ENCODE measurements around the gene LRRTM3. TPM values are rescaled to one million over a fixed set of nuclear protein-coding genes. Genes with fewer than 3 reads are reported as not detected.

Gene LRRTM3
- total and polyA plus RNA-seq, 2 experiments from 2014 or later, result 0.21 to 0.37 TPM

DNA sequence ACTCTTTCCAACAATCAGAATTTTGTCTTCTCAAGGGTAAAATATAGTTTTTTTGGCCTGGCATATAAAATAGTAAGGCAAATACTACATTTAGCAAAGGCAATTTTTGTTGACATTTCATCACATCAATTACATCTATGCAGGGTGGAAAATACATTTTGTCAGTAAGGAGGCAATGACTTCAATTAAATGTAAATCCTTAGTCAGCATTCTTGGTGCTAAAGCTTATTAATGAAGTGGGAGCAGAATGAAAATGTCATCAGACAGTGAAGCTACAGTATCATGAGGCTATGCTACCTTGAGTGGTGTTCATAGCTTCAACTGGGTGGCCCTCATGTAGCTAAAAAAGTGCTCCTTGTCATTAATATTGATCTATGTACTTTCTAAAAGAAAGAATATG, 8.9 kb downstream of the LRRTM3 start:
- ATAC-seq, result no peak
- Histone ChIP-seq H3K27ac (ENCODE audit: low read depth) (no peak overlapping the region), H3K36me3 (ENCODE audit: insufficient read depth) (no peaks in the 10 kb centered on the region), H3K9me2 (ENCODE audit: insufficient read depth) (no peaks in the 10 kb centered on the region), H3K4me3 (no peak overlapping the region), H3K27me3 (ENCODE audit: insufficient read depth) (peaks cover 2% of the 10 kb centered on the region; the same call in 1 of the 2 replicates), H3K79me2 (replicated peaks; ENCODE audit: insufficient read depth) (no peaks in the 10 kb centered on the region), H2AFZ (no peak overlapping the region), H4K20me1 (replicated peaks; ENCODE audit: insufficient read depth) (no peaks in the 10 kb centered on the region), H3F3A (replicated peaks; ENCODE audit: low read depth) (no peaks in the 10 kb centered on the region), H3K4me1 (ENCODE audit: insufficient read depth) (peaks cover 8% of the 10 kb centered on the region; the same call in 1 of the 2 replicates), H3K4me2 (no peak overlapping the region)
- Mint-ChIP-seq H3K4me1 (peaks cover 11% of the 10 kb centered on the region; the same call in 2 of the 3 replicates), H3K27ac (no peak overlapping the region), H3K9me3 (no peaks in the 10 kb centered on the region), H3K4me3 (no peak overlapping the region), H3K36me3 (ENCODE audit: low read depth) (no peaks in the 10 kb centered on the region), H3K27me3 (ENCODE audit: insufficient read depth, low read depth, poor library complexity) (no peaks in the 10 kb centered on the region)
- DNase-seq (ENCODE audit: low spot score), result no peak
- TF ChIP-seq EZH2phosphoT487 (IDR thresholded peaks at IDR 0.05; ENCODE audit: unreplicated experiment) (no peak), EZH2 (IDR thresholded peaks at IDR 0.05; ENCODE audit: low read depth, unreplicated experiment) (no peak), NANOG (IDR thresholded peaks at IDR 0.05; ENCODE audit: borderline replicate concordance) (no peak), CREB1 (CRISPR knock-in tag; IDR thresholded peaks at IDR 0.05; ENCODE audit: low read depth) (no peak), STAT1 (IDR thresholded peaks at IDR 0.05; ENCODE audit: unreplicated experiment) (no peak), ZNF331 (CRISPR knock-in tag; IDR thresholded peaks at IDR 0.05; ENCODE audit: low read depth) (no peak), POLR2AphosphoS5 (IDR thresholded peaks at IDR 0.05; ENCODE audit: low read depth) (no peak), ZNF114 (CRISPR knock-in tag; IDR thresholded peaks at IDR 0.05) (no peak), JUNB (IDR thresholded peaks at IDR 0.05; ENCODE audit: unreplicated experiment) (no peak)
- TF ChIP-seq, protein P1, sequence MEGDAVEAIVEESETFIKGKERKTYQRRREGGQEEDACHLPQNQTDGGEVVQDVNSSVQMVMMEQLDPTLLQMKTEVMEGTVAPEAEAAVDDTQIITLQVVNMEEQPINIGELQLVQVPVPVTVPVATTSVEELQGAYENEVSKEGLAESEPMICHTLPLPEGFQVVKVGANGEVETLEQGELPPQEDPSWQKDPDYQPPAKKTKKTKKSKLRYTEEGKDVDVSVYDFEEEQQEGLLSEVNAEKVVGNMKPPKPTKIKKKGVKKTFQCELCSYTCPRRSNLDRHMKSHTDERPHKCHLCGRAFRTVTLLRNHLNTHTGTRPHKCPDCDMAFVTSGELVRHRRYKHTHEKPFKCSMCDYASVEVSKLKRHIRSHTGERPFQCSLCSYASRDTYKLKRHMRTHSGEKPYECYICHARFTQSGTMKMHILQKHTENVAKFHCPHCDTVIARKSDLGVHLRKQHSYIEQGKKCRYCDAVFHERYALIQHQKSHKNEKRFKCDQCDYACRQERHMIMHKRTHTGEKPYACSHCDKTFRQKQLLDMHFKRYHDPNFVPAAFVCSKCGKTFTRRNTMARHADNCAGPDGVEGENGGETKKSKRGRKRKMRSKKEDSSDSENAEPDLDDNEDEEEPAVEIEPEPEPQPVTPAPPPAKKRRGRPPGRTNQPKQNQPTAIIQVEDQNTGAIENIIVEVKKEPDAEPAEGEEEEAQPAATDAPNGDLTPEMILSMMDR (conservative IDR thresholded peaks at IDR 0.05; ENCODE audit: low read depth in 2 of 2), result no peak
- TF ChIP-seq, protein P2, sequence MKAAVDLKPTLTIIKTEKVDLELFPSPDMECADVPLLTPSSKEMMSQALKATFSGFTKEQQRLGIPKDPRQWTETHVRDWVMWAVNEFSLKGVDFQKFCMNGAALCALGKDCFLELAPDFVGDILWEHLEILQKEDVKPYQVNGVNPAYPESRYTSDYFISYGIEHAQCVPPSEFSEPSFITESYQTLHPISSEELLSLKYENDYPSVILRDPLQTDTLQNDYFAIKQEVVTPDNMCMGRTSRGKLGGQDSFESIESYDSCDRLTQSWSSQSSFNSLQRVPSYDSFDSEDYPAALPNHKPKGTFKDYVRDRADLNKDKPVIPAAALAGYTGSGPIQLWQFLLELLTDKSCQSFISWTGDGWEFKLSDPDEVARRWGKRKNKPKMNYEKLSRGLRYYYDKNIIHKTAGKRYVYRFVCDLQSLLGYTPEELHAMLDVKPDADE (IDR thresholded peaks at IDR 0.05), result no peak
- TF ChIP-seq, protein P3, sequence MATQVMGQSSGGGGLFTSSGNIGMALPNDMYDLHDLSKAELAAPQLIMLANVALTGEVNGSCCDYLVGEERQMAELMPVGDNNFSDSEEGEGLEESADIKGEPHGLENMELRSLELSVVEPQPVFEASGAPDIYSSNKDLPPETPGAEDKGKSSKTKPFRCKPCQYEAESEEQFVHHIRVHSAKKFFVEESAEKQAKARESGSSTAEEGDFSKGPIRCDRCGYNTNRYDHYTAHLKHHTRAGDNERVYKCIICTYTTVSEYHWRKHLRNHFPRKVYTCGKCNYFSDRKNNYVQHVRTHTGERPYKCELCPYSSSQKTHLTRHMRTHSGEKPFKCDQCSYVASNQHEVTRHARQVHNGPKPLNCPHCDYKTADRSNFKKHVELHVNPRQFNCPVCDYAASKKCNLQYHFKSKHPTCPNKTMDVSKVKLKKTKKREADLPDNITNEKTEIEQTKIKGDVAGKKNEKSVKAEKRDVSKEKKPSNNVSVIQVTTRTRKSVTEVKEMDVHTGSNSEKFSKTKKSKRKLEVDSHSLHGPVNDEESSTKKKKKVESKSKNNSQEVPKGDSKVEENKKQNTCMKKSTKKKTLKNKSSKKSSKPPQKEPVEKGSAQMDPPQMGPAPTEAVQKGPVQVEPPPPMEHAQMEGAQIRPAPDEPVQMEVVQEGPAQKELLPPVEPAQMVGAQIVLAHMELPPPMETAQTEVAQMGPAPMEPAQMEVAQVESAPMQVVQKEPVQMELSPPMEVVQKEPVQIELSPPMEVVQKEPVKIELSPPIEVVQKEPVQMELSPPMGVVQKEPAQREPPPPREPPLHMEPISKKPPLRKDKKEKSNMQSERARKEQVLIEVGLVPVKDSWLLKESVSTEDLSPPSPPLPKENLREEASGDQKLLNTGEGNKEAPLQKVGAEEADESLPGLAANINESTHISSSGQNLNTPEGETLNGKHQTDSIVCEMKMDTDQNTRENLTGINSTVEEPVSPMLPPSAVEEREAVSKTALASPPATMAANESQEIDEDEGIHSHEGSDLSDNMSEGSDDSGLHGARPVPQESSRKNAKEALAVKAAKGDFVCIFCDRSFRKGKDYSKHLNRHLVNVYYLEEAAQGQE (IDR thresholded peaks at IDR 0.05; ENCODE audit: unreplicated experiment), result no peak
- TF ChIP-seq, protein P4, sequence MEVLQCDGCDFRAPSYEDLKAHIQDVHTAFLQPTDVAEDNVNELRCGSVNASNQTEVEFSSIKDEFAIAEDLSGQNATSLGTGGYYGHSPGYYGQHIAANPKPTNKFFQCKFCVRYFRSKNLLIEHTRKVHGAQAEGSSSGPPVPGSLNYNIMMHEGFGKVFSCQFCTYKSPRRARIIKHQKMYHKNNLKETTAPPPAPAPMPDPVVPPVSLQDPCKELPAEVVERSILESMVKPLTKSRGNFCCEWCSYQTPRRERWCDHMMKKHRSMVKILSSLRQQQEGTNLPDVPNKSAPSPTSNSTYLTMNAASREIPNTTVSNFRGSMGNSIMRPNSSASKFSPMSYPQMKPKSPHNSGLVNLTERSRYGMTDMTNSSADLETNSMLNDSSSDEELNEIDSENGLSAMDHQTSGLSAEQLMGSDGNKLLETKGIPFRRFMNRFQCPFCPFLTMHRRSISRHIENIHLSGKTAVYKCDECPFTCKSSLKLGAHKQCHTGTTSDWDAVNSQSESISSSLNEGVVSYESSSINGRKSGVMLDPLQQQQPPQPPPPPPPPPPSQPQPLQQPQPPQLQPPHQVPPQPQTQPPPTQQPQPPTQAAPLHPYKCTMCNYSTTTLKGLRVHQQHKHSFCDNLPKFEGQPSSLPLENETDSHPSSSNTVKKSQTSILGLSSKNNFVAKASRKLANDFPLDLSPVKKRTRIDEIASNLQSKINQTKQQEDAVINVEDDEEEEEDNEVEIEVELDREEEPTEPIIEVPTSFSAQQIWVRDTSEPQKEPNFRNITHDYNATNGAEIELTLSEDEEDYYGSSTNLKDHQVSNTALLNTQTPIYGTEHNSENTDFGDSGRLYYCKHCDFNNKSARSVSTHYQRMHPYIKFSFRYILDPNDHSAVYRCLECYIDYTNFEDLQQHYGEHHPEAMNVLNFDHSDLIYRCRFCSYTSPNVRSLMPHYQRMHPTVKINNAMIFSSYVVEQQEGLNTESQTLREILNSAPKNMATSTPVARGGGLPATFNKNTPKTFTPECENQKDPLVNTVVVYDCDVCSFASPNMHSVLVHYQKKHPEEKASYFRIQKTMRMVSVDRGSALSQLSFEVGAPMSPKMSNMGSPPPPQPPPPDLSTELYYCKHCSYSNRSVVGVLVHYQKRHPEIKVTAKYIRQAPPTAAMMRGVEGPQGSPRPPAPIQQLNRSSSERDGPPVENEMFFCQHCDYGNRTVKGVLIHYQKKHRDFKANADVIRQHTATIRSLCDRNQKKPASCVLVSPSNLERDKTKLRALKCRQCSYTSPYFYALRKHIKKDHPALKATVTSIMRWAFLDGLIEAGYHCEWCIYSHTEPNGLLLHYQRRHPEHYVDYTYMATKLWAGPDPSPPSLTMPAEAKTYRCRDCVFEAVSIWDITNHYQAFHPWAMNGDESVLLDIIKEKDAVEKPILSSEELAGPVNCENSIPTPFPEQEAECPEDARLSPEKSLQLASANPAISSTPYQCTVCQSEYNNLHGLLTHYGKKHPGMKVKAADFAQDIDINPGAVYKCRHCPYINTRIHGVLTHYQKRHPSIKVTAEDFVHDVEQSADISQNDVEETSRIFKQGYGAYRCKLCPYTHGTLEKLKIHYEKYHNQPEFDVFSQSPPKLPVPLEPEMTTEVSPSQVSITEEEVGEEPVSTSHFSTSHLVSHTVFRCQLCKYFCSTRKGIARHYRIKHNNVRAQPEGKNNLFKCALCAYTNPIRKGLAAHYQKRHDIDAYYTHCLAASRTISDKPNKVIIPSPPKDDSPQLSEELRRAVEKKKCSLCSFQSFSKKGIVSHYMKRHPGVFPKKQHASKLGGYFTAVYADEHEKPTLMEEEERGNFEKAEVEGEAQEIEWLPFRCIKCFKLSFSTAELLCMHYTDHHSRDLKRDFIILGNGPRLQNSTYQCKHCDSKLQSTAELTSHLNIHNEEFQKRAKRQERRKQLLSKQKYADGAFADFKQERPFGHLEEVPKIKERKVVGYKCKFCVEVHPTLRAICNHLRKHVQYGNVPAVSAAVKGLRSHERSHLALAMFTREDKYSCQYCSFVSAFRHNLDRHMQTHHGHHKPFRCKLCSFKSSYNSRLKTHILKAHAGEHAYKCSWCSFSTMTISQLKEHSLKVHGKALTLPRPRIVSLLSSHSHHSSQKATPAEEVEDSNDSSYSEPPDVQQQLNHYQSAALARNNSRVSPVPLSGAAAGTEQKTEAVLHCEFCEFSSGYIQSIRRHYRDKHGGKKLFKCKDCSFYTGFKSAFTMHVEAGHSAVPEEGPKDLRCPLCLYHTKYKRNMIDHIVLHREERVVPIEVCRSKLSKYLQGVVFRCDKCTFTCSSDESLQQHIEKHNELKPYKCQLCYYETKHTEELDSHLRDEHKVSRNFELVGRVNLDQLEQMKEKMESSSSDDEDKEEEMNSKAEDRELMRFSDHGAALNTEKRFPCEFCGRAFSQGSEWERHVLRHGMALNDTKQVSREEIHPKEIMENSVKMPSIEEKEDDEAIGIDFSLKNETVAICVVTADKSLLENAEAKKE (CRISPR knock-in tag; IDR thresholded peaks at IDR 0.05), result no peak
